Right lobe of liver (tissue), 6 donors: Measurements from ENCODE around the gene QRICH2. TPM values are rescaled to one million over a fixed set of nuclear protein-coding genes. Genes with fewer than 3 reads are reported as not detected.
A peak's percentile ranks its signal among the peaks of the same experiment; 100 is the strongest.

Source experiments
- ATAC-seq, 4 donors: fragments of 200-7000 bp; cut with Tn5 transposase; one replicate each; pipeline ENCODE4 v1.9.1; 2020; ENCODE audit warnings: mild to moderate bottlenecking in 4 of 4, moderate library complexity in 4 of 4
- DNase-seq, 3 donors: peaks; one replicate each; pipeline ENCODE4 v3.0.0-alpha.2; 2020
- H3K27ac ChIP-seq, 3 donors: fragments of 200-600 bp; one replicate each; pipeline ENCODE4 v1.8.0; 2022
- H3K27me3 ChIP-seq, 2 donors: fragments of 200-600 bp; one replicate each; pipeline ENCODE4 v1.8.0; 2022
- H3K36me3 ChIP-seq, 4 donors: fragments of 200-600 bp; sonication (generic) in 1 of 4; one replicate each; pipeline versions ENCODE4 v1.5.1 to v1.8.0; 2017 to 2022; ENCODE audit warnings: control low read depth in 1 of 4
- H3K4me1 ChIP-seq, 4 donors: fragments of 200-600 bp; sonication (generic) in 1 of 4; one replicate each; pipeline versions ENCODE4 v1.5.1 to v1.8.0; 2017 to 2022; ENCODE audit warnings: control low read depth in 1 of 4
- H3K4me3 ChIP-seq, 3 donors: fragments of 200-600 bp; one replicate each; pipeline ENCODE4 v1.8.0; 2022
- H3K9me3 ChIP-seq, 4 donors: fragments of 200-600 bp; sonication (generic) in 1 of 4; one replicate each; pipeline versions ENCODE4 v1.5.1 to v1.8.0; 2017 to 2022; ENCODE audit warnings: control low read depth in 1 of 4
- POLR2A ChIP-seq: fragments of 450-650 bp; IDR thresholded peaks from one replicate; pipeline ENCODE4 v1.6.1; 2017; ENCODE audit warnings: antibody characterized with exemption, mild to moderate bottlenecking
- WGBS: methylation state at CpG from one replicate; pipeline ENCODE4 v1.1.6; 2018; ENCODE audit warnings: low coverage, low lambda C conversion rate; ENCODE audit not compliant: insufficient coverage; ENCODE audit errors: missing lambda C conversion rate; 5-methylcytosine and 5-hydroxymethylcytosine counted together
- intact Hi-C, 2 donors: fragments of 100-400 bp; cut with DNase I; formaldehyde crosslinking; loops; one replicate each; pipeline versions ENCODE4 v1.11.2 to v1.14.1; 2022
- total RNA-seq, 6 experiments: library from RNA; depleted of rRNA in 2 of 6; stranded (reverse); fragments of >200 nt in 2 of 6; fragmentation: NEBNext Ultra II Directional in 3 of 6; extraction: Animal tissue kit (Norgen Biotek cat#: 25700) in 3 of 6; gene quantifications; one replicate each; pipeline versions ENCODE4 v1.1.0 to v1.2.4, GENCODE V29; 2016 to 2023
- TF ChIP-seq, protein P1 (sequence below), 4 donors: fragments of 200-600 bp in 3 of 4; fragments of 450-650 bp in 1 of 4; IDR thresholded peaks; one replicate each; pipeline versions ENCODE4 v1.5.1 to v1.8.0; 2016 to 2022; ENCODE audit warnings: antibody characterized with exemption in 4 of 4, mild to moderate bottlenecking in 2 of 4
- donor health status: DM: no; HTN: yes; CAD: no.
- donor health status: DM: no; HTN: no; CAD: no.
- donor health status: DM: no; HTN: no; CAD: no.
- donor health status: DM: no; HTN: yes; CAD: no.
- donor health status: DM: no; HTN: yes; CAD: no.

QRICH2 gene
- total RNA-seq, 6 experiments from 2014 or later, result 0.43 to 2.2 (median 1.5) TPM

GRCh38 chr17:76354747-76355310, 46.8 kb upstream of the QRICH2 start:
- intact Hi-C loops, result no loop called here
- Histone ChIP-seq H3K9me3 (no peaks in the 10 kb centered on the region), H3K27ac (no peak overlapping the region), H3K36me3 (no peaks in the 10 kb centered on the region), H3K27me3 (no peaks in the 10 kb centered on the region), H3K4me1 (peaks cover 0 to 27% (median 4%) of the 10 kb centered on the region in 4 donors), H3K4me3 (no peak overlapping the region)
- ATAC-seq (no peak), DNase-seq (no peak)
- 58% methylated on average over 10 of the region's 13 CpGs for WGBS
- TF ChIP-seq POLR2A, result no peak
- TF ChIP-seq, protein P1, sequence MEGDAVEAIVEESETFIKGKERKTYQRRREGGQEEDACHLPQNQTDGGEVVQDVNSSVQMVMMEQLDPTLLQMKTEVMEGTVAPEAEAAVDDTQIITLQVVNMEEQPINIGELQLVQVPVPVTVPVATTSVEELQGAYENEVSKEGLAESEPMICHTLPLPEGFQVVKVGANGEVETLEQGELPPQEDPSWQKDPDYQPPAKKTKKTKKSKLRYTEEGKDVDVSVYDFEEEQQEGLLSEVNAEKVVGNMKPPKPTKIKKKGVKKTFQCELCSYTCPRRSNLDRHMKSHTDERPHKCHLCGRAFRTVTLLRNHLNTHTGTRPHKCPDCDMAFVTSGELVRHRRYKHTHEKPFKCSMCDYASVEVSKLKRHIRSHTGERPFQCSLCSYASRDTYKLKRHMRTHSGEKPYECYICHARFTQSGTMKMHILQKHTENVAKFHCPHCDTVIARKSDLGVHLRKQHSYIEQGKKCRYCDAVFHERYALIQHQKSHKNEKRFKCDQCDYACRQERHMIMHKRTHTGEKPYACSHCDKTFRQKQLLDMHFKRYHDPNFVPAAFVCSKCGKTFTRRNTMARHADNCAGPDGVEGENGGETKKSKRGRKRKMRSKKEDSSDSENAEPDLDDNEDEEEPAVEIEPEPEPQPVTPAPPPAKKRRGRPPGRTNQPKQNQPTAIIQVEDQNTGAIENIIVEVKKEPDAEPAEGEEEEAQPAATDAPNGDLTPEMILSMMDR (IDR thresholded peaks at IDR 0.05), result no peak

DNA sequence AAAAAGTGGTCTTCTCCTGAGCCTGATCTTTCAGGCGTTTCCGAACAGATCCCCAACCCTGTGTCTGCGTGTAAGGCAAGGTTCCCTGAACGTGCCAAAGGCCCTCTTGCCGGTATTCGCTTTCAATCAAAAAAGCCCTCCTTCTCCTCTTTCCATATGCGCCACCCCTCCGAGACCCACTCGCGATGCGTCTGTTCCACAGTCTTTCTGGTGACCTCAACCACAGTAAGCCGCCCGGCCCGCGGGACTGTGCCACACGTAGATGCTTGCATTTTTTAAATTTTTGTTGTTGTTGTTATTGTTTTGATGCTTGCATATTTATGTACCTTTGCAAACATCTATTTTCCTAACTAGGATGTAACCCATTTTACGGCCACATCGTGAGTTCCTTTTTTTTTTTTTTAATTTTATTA, 46.2 kb upstream of the QRICH2 start:
- no peaks in the 10 kb centered on the region for H3K27me3 ChIP-seq
- ATAC-seq (no peak), DNase-seq (no peak)
- H3K9me3 ChIP-seq, result no peaks in the 10 kb centered on the region
- TF ChIP-seq, protein P1 (IDR thresholded peaks at IDR 0.05), result no peak
- no peak for TF ChIP-seq POLR2A
- peak overlapping the region in 1 of 3 donors; percentile 87 for H3K27ac ChIP-seq
- 2% methylated on average over 14 of the region's 18 CpGs for WGBS
- peak overlapping the region; percentile 69 to 91 (median 82) for H3K4me3 ChIP-seq
- H3K4me1 ChIP-seq, result peaks cover 0 to 27% (median 4%) of the 10 kb centered on the region in 4 donors
- intact Hi-C loops, result no loop called here
- H3K36me3 ChIP-seq, result no peaks in the 10 kb centered on the region

DNA sequence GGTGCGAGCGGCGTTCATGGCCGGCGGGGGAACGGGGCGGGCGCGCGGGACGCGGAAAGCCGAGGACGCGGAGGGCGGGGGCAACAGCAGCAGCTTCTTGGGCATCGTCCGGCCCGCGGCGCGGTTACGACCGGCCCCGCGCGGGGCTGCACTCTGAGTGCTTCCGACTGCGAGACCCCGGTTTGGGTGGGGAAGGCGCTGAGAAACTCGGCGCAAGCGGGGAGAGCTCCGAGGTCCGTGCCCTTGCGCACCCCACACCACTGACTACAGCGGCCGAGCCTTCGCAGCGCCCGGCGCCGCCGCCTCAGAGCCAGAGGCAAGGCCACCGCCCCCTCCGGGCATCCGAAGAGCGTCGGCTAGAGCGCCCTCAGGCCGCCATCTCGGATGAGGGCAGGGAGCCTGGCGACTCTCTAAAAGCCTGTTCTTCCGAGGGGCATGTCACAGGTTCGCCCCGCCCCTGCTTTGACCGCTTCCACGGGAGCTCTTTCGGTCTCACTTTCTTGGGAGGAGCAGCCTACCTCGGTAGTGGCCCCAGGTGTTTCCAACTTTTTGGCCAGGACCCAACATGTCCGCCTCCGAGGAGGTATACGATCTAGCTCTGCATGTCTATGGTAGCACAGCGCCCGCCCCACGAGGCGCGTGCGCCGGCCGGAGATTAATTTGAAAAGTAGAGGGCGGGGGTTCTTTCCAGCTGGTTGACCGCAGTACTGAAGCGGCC, 45.7 kb upstream of the QRICH2 start, which contains the start of gene PRPSAP1:
Gene PRPSAP1 (minus strand): TSS at position 318 of the 718 bp plus-strand sequence. CDS start 213 bp downstream, at position 105.
- peak; percentile 92 to 97 (median 94) for ATAC-seq
- WGBS, result 0% methylated on average over 15 of the region's 75 CpGs
- H3K4me1 ChIP-seq, result peaks cover 0 to 27% (median 4%) of the 10 kb centered on the region in 4 donors
- DNase-seq, result peak; percentile 91 to 93 (median 91)
- H3K36me3 ChIP-seq, result no peaks in the 10 kb centered on the region
- TF ChIP-seq, protein P1 (IDR thresholded peaks at IDR 0.05), result peak; percentile 36 to 60 (median 53)
- peak; percentile 93 for TF ChIP-seq POLR2A
- no peaks in the 10 kb centered on the region for H3K27me3 ChIP-seq
- no peaks in the 10 kb centered on the region for H3K9me3 ChIP-seq
- intact Hi-C loops, result no loop called here
- peak within 1 kb of the TSS; percentile 69 to 91 (median 82) for H3K4me3 ChIP-seq
- peak within 1 kb of the TSS; percentile 74 to 87 (median 79) for H3K27ac ChIP-seq

DNA sequence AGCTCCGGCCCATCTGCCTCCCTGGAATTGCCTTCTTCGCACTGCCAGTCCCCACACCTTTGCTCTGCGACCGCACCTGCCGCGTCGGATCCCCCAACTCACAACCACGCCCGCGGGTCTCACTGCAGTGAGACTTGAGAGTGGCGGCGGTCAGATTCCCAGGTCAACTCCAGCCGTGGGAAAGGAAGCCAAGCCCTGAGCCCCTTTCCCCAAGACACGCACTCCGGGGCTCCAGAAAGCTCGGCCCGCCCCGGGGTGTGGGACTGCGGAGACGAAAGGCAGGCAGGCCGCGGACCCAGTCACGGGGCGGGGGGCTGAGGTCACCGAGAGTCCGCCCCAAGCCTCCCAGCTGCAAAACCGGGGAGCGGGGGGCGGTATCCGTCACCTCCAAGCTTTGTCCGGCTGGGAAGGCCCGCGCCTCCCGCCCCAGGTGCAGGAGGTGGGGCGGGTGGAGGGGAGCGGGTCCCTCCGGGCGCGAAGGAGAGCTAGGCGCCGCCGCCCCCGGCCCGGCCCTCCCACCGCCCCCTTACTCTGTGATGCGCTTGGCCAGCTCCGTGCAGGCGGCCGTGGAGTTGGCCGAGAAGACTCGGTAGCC, 45.0 kb upstream of the QRICH2 start:
- intact Hi-C loops, result no loop called here
- Histone ChIP-seq H3K36me3 (peaks cover 0 to under 1% (median under 1%) of the 10 kb centered on the region in 4 donors), H3K4me1 (peaks cover 0 to 27% (median 4%) of the 10 kb centered on the region in 4 donors), H3K27me3 (no peaks in the 10 kb centered on the region), H3K4me3 (peak overlapping the region; percentile 69 to 91 (median 82)), H3K27ac (peak overlapping the region; percentile 74 to 87 (median 79)), H3K9me3 (no peaks in the 10 kb centered on the region)
- DNase-seq, result peak; percentile 38 to 57 (median 53)
- peak; percentile 9 to 53 (median 34) for ATAC-seq
- WGBS, result 0% methylated on average over 6 of the region's 51 CpGs
- no peak for TF ChIP-seq POLR2A
- TF ChIP-seq, protein P1 (IDR thresholded peaks at IDR 0.05), result no peak
